Hepatocyte (in vitro differentiated cells): Measurements from ENCODE around the gene CRB1. TPM values are rescaled to one million over a fixed set of nuclear protein-coding genes. Genes with fewer than 3 reads are reported as not detected.

ENCODE experiments used
- DNase-seq: peaks from one replicate; pipeline ENCODE4 v3.0.0-alpha.2; 2016; ENCODE audit warnings: low spot score
- H2AFZ ChIP-seq: fragments of 200-600 bp; sonication (generic); 2 replicates; pipeline ENCODE4 v1.6.0; 2016; ENCODE audit warnings: antibody characterized with exemption, mild to moderate bottlenecking
- H3K27ac ChIP-seq: fragments of 200-600 bp; sonication (generic); 2 replicates; pipeline ENCODE4 v1.5.1; 2016; ENCODE audit warnings: mild to moderate bottlenecking
- H3K27me3 ChIP-seq: fragments of 200-600 bp; sonication (generic); 2 replicates; pipeline ENCODE4 v1.6.1; 2016
- H3K36me3 ChIP-seq: fragments of 200-600 bp; sonication (generic); replicated peaks from 2 replicates; pipeline ENCODE4 v1.5.1; 2016; ENCODE audit warnings: low read depth; ENCODE audit not compliant: insufficient read depth
- H3K4me1 ChIP-seq: fragments of 200-600 bp; sonication (generic); 2 replicates; pipeline ENCODE4 v1.5.1; 2016; ENCODE audit warnings: mild to moderate bottlenecking, moderate library complexity; ENCODE audit not compliant: insufficient read depth
- H3K4me2 ChIP-seq: fragments of 200-600 bp; sonication (generic); 2 replicates; pipeline ENCODE4 v1.6.0; 2016
- H3K4me3 ChIP-seq: fragments of 200-600 bp; sonication (generic); 2 replicates; pipeline ENCODE4 v1.5.1; 2016; ENCODE audit warnings: mild to moderate bottlenecking
- H3K79me2 ChIP-seq: fragments of 200-600 bp; sonication (generic); 2 replicates; pipeline ENCODE4 v1.6.0; 2017; ENCODE audit warnings: mild to moderate bottlenecking
- H3K9me2 ChIP-seq: fragments of 200-600 bp; sonication (generic); replicated peaks from 2 replicates; pipeline ENCODE4 v1.6.0; 2017; ENCODE audit warnings: mild to moderate bottlenecking; ENCODE audit not compliant: insufficient read depth
- H3K9me3 ChIP-seq: fragments of 200-600 bp; sonication (generic); 2 replicates; pipeline ENCODE4 v1.5.1; 2016; ENCODE audit warnings: low read depth, mild to moderate bottlenecking
- H4K20me1 ChIP-seq: fragments of 200-600 bp; sonication (generic); 2 replicates; pipeline ENCODE4 v1.6.0; 2016; ENCODE audit warnings: mild to moderate bottlenecking; ENCODE audit not compliant: insufficient read depth, poor library complexity, severe bottlenecking
- CTCF ChIP-seq: fragments of 200-600 bp; sonication (generic); IDR thresholded peaks from 2 replicates; pipeline ENCODE4 v1.5.1; 2016; ENCODE audit warnings: antibody characterized with exemption, mild to moderate bottlenecking; ENCODE audit not compliant: poor library complexity
- EZH2 ChIP-seq: fragments of 200-600 bp; sonication (generic); IDR thresholded peaks from 2 replicates; pipeline ENCODE4 v1.6.1; 2016; ENCODE audit warnings: antibody characterized with exemption, mild to moderate bottlenecking, borderline replicate concordance
- EZH2phosphoT487 ChIP-seq: fragments of 200-600 bp; sonication (generic); IDR thresholded peaks from one replicate; pipeline ENCODE4 v1.6.1; 2018; ENCODE audit warnings: antibody characterized with exemption, mild to moderate bottlenecking, low read depth, moderate library complexity; ENCODE audit not compliant: unreplicated experiment, severe bottlenecking
- WGBS: methylation state at CpG from one replicate; pipeline ENCODE4 v1.1.6; 2016; ENCODE audit warnings: low lambda C conversion rate; ENCODE audit errors: missing lambda C conversion rate; 5-methylcytosine and 5-hydroxymethylcytosine counted together
- polyA plus RNA-seq: library from polyadenylated mRNA; unstranded; fragments of >200 nt; fragmentation: Nextera tagmentation; extraction: Ambion mirVana; gene quantifications from 2 replicates; pipeline ENCODE4 v1.2.1, GENCODE V29; 2016
- total RNA-seq: library from RNA; depleted of rRNA; stranded (reverse); fragments of >200 nt; gene quantifications from 2 replicates; pipeline ENCODE4 v1.2.3, GENCODE V29; 2014

Gene CRB1
- total and polyA plus RNA-seq, 2 experiments from 2014 or later: 0.30 TPM; not detected in 1

GRCh38 chr1:197453376-197454058, 185.5 kb downstream of the CRB1 start:
- no peaks in the 10 kb centered on the region for H3K27me3 ChIP-seq
- H3K4me2 ChIP-seq: no peak overlapping the region
- 96% methylated on average over 1 of the region's 1 CpG for WGBS
- H3K36me3 ChIP-seq: no peaks in the 10 kb centered on the region
- H2AFZ ChIP-seq: no peak overlapping the region
- no peak for TF ChIP-seq EZH2phosphoT487
- TF ChIP-seq EZH2: no peak
- no peak for TF ChIP-seq CTCF
- H3K4me3 ChIP-seq: no peak overlapping the region
- no peaks in the 10 kb centered on the region for H3K9me3 ChIP-seq
- H3K27ac ChIP-seq: no peak overlapping the region
- no peaks in the 10 kb centered on the region for H3K4me1 ChIP-seq
- no peaks in the 10 kb centered on the region for H4K20me1 ChIP-seq
- no peaks in the 10 kb centered on the region for H3K9me2 ChIP-seq
- no peaks in the 10 kb centered on the region for H3K79me2 ChIP-seq
- DNase-seq: no peak

GRCh38 chr1:197462539-197462938, 194.5 kb downstream of the CRB1 start:
- H3K9me3 ChIP-seq: no peaks in the 10 kb centered on the region
- H2AFZ ChIP-seq: no peak overlapping the region
- no peaks in the 10 kb centered on the region for H3K36me3 ChIP-seq
- no peak overlapping the region for H3K4me2 ChIP-seq
- H3K27me3 ChIP-seq: no peaks in the 10 kb centered on the region
- TF ChIP-seq CTCF (no peak), EZH2 (no peak), EZH2phosphoT487 (no peak)
- H3K79me2 ChIP-seq: no peaks in the 10 kb centered on the region
- no peak overlapping the region for H3K27ac ChIP-seq
- peaks cover 3% of the 10 kb centered on the region for H3K4me1 ChIP-seq
- H3K9me2 ChIP-seq: no peaks in the 10 kb centered on the region
- WGBS: 87% methylated on average over 5 of the region's 5 CpGs
- no peak for DNase-seq
- no peak overlapping the region for H3K4me3 ChIP-seq
- H4K20me1 ChIP-seq: no peaks in the 10 kb centered on the region

DNA sequence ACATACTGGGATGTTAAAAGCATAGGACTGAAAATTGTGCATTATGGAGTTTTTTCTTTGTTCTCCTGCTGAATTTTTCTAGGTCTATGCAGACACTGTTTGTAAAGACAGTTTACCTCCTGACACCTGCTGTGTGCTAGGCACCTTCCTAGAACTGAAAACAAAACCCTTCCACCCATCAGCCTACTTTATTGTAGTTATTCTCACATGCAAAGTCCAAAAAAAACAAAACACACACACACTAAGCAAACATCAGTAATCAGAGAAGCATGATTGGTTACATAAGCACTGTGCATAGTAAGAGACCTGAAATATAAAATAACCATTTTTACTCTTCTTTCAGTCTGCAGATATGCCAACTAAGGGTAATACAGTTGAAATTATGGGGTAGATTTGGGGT, 195.1 kb downstream of the CRB1 start:
- H3K4me1 ChIP-seq: peaks cover 3% of the 10 kb centered on the region
- H3K36me3 ChIP-seq: no peaks in the 10 kb centered on the region
- no peaks in the 10 kb centered on the region for H4K20me1 ChIP-seq
- no peaks in the 10 kb centered on the region for H3K9me3 ChIP-seq
- no peak overlapping the region for H3K4me2 ChIP-seq
- no peak overlapping the region for H3K27ac ChIP-seq
- H3K9me2 ChIP-seq: no peaks in the 10 kb centered on the region
- TF ChIP-seq CTCF (no peak), EZH2 (no peak), EZH2phosphoT487 (no peak)
- H3K79me2 ChIP-seq: no peaks in the 10 kb centered on the region
- H3K4me3 ChIP-seq: no peak overlapping the region
- no peak overlapping the region for H2AFZ ChIP-seq
- H3K27me3 ChIP-seq: no peaks in the 10 kb centered on the region
- no peak for DNase-seq
